ENCODE data around the gene TMEM222. TPM values are rescaled to one million over a fixed set of nuclear protein-coding genes. Genes with fewer than 3 reads are reported as not detected.
A peak's percentile ranks its signal among the peaks of the same experiment; 100 is the strongest.

TMEM222 gene
- polyA plus RNA-seq, 1 of the 3 experiments (the other 2 are of a cell fraction), result 51.7 TPM

GRCh38 chr1:27348861-27349783, 27.2 kb downstream of the TMEM222 start:
- WGBS (ENCODE audit: low lambda C conversion rate), result 56% methylated on average over 18 of the region's 51 CpGs
- no peak overlapping the region for H3K9ac ChIP-seq
- no peaks in the 10 kb centered on the region for H3K27me3 ChIP-seq (ENCODE audit: insufficient read depth)
- H2AFZ ChIP-seq (ENCODE audit: low read depth), result 0 out of 2 replicates have a peak overlapping the region, but pooled peaks have one; percentile 41
- no peaks in the 10 kb centered on the region for H4K20me1 ChIP-seq (ENCODE audit: insufficient read depth)
- TF ChIP-seq, protein P1, sequence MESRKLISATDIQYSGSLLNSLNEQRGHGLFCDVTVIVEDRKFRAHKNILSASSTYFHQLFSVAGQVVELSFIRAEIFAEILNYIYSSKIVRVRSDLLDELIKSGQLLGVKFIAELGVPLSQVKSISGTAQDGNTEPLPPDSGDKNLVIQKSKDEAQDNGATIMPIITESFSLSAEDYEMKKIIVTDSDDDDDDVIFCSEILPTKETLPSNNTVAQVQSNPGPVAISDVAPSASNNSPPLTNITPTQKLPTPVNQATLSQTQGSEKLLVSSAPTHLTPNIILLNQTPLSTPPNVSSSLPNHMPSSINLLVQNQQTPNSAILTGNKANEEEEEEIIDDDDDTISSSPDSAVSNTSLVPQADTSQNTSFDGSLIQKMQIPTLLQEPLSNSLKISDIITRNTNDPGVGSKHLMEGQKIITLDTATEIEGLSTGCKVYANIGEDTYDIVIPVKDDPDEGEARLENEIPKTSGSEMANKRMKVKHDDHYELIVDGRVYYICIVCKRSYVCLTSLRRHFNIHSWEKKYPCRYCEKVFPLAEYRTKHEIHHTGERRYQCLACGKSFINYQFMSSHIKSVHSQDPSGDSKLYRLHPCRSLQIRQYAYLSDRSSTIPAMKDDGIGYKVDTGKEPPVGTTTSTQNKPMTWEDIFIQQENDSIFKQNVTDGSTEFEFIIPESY (IDR thresholded peaks at IDR 0.05; ENCODE audit: borderline replicate concordance, low read depth), result no peak
- TF ChIP-seq, protein P2, sequence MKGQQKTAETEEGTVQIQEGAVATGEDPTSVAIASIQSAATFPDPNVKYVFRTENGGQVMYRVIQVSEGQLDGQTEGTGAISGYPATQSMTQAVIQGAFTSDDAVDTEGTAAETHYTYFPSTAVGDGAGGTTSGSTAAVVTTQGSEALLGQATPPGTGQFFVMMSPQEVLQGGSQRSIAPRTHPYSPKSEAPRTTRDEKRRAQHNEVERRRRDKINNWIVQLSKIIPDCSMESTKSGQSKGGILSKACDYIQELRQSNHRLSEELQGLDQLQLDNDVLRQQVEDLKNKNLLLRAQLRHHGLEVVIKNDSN (IDR thresholded peaks at IDR 0.05; ENCODE audit: borderline replicate concordance, low read depth), result no peak
- no peak for TF ChIP-seq FOXJ3 (CRISPR knock-in tag; IDR thresholded peaks at IDR 0.05)
- TF ChIP-seq POLR2AphosphoS5 (IDR thresholded peaks at IDR 0.05; ENCODE audit: low read depth, low read length), result no peak
- TF ChIP-seq GABPA (IDR thresholded peaks at IDR 0.05; ENCODE audit: low read depth), result no peak
- TF ChIP-seq EZH2phosphoT487 (IDR thresholded peaks at IDR 0.05; ENCODE audit: borderline replicate concordance, low read depth), result no peak
- no peak for TF ChIP-seq TEAD4 (IDR thresholded peaks at IDR 0.05; ENCODE audit: borderline replicate concordance, insufficient read depth)
- TF ChIP-seq TAF1 (IDR thresholded peaks at IDR 0.05; ENCODE audit: borderline replicate concordance, low read depth, low read length), result no peak
- TF ChIP-seq, protein P3, sequence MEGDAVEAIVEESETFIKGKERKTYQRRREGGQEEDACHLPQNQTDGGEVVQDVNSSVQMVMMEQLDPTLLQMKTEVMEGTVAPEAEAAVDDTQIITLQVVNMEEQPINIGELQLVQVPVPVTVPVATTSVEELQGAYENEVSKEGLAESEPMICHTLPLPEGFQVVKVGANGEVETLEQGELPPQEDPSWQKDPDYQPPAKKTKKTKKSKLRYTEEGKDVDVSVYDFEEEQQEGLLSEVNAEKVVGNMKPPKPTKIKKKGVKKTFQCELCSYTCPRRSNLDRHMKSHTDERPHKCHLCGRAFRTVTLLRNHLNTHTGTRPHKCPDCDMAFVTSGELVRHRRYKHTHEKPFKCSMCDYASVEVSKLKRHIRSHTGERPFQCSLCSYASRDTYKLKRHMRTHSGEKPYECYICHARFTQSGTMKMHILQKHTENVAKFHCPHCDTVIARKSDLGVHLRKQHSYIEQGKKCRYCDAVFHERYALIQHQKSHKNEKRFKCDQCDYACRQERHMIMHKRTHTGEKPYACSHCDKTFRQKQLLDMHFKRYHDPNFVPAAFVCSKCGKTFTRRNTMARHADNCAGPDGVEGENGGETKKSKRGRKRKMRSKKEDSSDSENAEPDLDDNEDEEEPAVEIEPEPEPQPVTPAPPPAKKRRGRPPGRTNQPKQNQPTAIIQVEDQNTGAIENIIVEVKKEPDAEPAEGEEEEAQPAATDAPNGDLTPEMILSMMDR (IDR thresholded peaks at IDR 0.05), result no peak
- TF ChIP-seq EP300 (IDR thresholded peaks at IDR 0.05; ENCODE audit: borderline replicate concordance in 1 of 2, low read depth in 1 of 2, low read length in 1 of 2), result no peak
- no peak for TF ChIP-seq RCOR1 (IDR thresholded peaks at IDR 0.05; ENCODE audit: low read length)
- TF ChIP-seq GATA2 (CRISPR knock-in tag; IDR thresholded peaks at IDR 0.05), result no peak
- no peak for TF ChIP-seq SMC3 (IDR thresholded peaks at IDR 0.05; ENCODE audit: low read depth, low read length)
- TF ChIP-seq RXRA (IDR thresholded peaks at IDR 0.05; ENCODE audit: borderline replicate concordance, low read depth), result no peak
- TF ChIP-seq ELF1 (IDR thresholded peaks at IDR 0.05), result no peak
- no peak for TF ChIP-seq IRF3 (IDR thresholded peaks at IDR 0.05; ENCODE audit: low read depth, low read length)
- TF ChIP-seq MEF2A (IDR thresholded peaks at IDR 0.05; ENCODE audit: borderline replicate concordance, low read depth), result no peak
- peaks cover 0 to 10% of the 10 kb centered on the region in 2 experiments; a peak in 1 of 4 replicates for H3K4me1 ChIP-seq (ENCODE audit: control insufficient read depth in 1 of 2, insufficient read depth in 2 of 2, low read depth in 1 of 2, low read length in 1 of 2)
- POLR2A ChIA-PET, result interaction anchor here (1.1 to 2.6 kb wide), 4 partner anchors 9 to 48 kb away, joined by 4 to 15 read pairs (median 5); partner anchors contain the start of gene MAP3K6
- H3K9me3 ChIP-seq, result no peaks in the 10 kb centered on the region
- peak; percentile 90 for DNase-seq
- 0 out of 2 replicates have a peak overlapping the region, but pooled peaks have one; percentile 47 for H3K4me2 ChIP-seq
- CTCF ChIA-PET, result interaction anchor here (0.6 to 12.3 kb wide), 21 partner anchors 8 to 305 kb away, joined by 3 to 219 read pairs (median 4); partner anchors contain the start of genes MAP3K6 and SYTL1
- no peaks in the 10 kb centered on the region for H3F3A ChIP-seq (replicated peaks; ENCODE audit: insufficient read depth)
- no peaks in the 10 kb centered on the region for H3K79me2 ChIP-seq (ENCODE audit: insufficient read depth)
- no peaks in the 10 kb centered on the region for H3K9me2 ChIP-seq
- peak overlapping the region in 1 of 2 experiments; percentile 39; a peak in 2 of 4 replicates for H3K4me3 ChIP-seq (ENCODE audit: low read depth in 2 of 2, low read length in 1 of 2)
- no peak overlapping the region for H3K27ac ChIP-seq (ENCODE audit: low read depth in 2 of 2, low read length in 1 of 2)
- H3K36me3 ChIP-seq (replicated peaks in 1 of 2; ENCODE audit: control insufficient read depth in 1 of 2, insufficient read depth in 2 of 2, low read length in 1 of 2), result no peaks in the 10 kb centered on the region

All from SK-N-SH (cell line).